ENCODE results near the gene TEX14.

The TEX14 gene

DNA sequence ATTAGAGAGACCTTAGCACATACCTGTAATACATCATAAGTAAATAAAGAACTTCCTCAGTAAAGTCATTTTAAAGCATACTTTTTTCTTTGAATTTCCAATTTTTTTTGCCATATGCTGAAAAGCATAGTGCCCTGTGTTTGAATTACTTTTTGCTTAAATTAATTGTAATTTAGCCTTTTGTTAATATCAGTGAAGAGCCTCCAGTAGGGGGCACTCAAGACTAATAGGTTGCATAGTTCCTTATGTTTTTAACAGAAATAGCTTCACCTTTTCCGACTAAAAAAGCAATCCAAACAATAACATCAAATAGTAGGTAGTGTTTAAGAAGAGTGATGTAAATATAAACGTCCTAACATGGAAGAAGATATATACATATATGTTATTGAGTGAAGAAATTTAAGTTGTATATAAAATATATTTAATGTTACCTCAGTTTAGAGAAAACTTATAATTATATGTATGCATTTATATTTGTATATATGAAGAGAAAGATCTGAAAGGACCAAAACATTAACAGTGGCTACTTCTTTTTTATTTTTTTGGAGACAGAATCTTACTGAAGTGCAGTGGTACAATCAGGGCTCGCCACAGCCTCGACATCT is 19.2 kb upstream of the TEX14 start:
- Histone ChIP-seq H3K18ac (ENCODE audit: low read length) (no peak overlapping the region), H2BK5ac (ENCODE audit: low read length) (no peak overlapping the region), H3K4me1 (ENCODE audit: control insufficient read depth in 2 of 2, insufficient read depth in 1 of 2, low read depth in 1 of 2, low read length in 2 of 2) (no peaks in the 10 kb centered on the region), H2BK12ac (ENCODE audit: low read length) (no peak overlapping the region), H3K23ac (ENCODE audit: low read depth, low read length, poor library complexity) (no peak overlapping the region), H3K4me3 (ENCODE audit: low read length in 2 of 2) (no peak overlapping the region), H3K27me3 (ENCODE audit: control insufficient read depth in 3 of 3, insufficient read depth in 3 of 3, low read depth in 1 of 3, low read length in 3 of 3) (no peaks in the 10 kb centered on the region), H4K91ac (ENCODE audit: low read depth, low read length, poor library complexity) (no peak overlapping the region), H2BK15ac (ENCODE audit: low read length) (no peak overlapping the region), H3K27ac (replicated peaks; ENCODE audit: low read length) (no peak overlapping the region), H3K9me3 (replicated peaks in 1 of 2; ENCODE audit: control insufficient read depth in 2 of 2, insufficient read depth in 1 of 2, low read depth in 1 of 2, low read length in 2 of 2) (no peaks in the 10 kb centered on the region), H3K9ac (ENCODE audit: low read depth, low read length, poor library complexity) (no peak overlapping the region), H2AFZ (ENCODE audit: low read length) (no peak overlapping the region), H3K36me3 (replicated peaks in 1 of 2; ENCODE audit: control insufficient read depth in 2 of 2, insufficient read depth in 2 of 2, low read length in 2 of 2) (peaks cover 0 to 61% of the 10 kb centered on the region in 2 donors), H3K79me1 (ENCODE audit: low read depth, low read length) (no peaks in the 10 kb centered on the region), H3K4ac (ENCODE audit: low read length) (no peak overlapping the region), H3K4me2 (ENCODE audit: insufficient read depth, low read length, poor library complexity, severe bottlenecking) (no peak overlapping the region), H4K8ac (ENCODE audit: low read depth, low read length) (no peak overlapping the region), H2BK120ac (ENCODE audit: low read depth, low read length) (no peak overlapping the region), H2AK5ac (ENCODE audit: low read depth, low read length) (no peak overlapping the region), H3K14ac (ENCODE audit: low read length) (no peak overlapping the region)
- peak; percentile 46 for DNase-seq (ENCODE audit: low spot score)
- no CpG with 5 or more reads among the region's 4 CpGs for WGBS, 2 donors (ENCODE audit: extremely low coverage in 2 of 2, insufficient read length in 2 of 2, insufficient replicate concordance in 1 of 2)

DNA sequence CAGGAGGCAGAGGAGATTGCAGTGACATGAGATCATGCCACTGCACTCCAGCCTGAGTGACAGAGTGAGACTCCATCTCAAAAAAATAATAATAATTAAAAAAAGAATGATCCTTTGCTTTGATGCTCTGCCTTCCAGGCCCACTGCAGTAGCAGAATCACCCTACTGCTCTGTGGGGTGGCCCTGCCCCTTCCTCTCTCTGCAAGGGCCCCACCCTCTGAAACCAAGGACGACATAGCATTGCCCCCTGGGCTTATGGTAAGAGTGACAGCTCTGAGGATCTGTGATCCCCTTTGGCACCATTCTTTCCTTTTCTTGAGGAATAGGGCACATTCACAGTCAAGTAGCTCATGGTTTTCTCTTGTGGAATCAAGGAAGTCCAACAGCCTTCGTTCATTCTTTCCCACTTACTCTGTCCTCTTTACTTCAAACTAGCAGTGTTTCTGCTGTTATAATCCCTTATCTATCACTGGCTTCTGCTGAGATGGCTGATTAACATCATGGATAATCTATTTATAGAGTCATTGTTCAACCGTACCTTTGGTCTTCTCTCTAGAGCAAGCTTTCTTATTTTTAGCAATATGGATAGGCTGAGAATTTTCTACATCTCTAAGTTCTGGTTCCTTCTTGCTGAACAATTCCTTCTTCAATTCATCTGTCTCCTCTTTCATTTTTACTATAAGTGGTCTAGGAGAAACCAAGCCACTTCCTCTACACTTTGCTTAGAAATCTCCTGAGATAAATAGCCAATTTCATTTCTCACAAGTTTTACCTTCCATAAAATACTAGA is 14.7 kb upstream of the TEX14 start:
- H3K4me1 ChIP-seq (ENCODE audit: control insufficient read depth in 2 of 2, insufficient read depth in 1 of 2, low read depth in 1 of 2, low read length in 2 of 2), result no peaks in the 10 kb centered on the region

DNA sequence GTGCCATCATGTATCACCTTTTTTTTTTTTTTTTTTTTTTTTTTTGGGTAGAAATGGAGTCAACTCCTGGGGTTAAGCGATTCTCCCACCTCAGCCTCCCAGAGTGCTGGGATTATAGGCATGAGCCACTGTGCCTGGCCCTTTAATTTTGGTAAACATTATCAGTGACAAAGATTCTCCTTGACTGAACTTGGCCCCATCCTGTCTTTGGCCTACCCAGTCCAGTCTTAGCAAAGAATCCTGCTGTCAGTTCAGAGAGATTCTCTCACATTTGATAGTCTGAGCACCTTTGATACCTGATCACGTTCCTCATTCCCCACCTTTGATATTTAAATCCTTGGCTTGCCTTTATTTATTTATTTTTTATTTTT is 12.1 kb upstream of the TEX14 start:
- WGBS, 2 donors (ENCODE audit: extremely low coverage in 2 of 2, insufficient read length in 2 of 2, insufficient replicate concordance in 1 of 2), result no CpG with 5 or more reads among the region's 2 CpGs
- Histone ChIP-seq H4K91ac (ENCODE audit: low read depth, low read length, poor library complexity) (no peak overlapping the region), H3K36me3 (replicated peaks in 1 of 2; ENCODE audit: control insufficient read depth in 2 of 2, insufficient read depth in 2 of 2, low read length in 2 of 2) (peaks cover 3 to 71% of the 10 kb centered on the region in 2 donors), H2BK5ac (ENCODE audit: low read length) (no peak overlapping the region), H2AK5ac (ENCODE audit: low read depth, low read length) (no peak overlapping the region), H3K4me1 (ENCODE audit: control insufficient read depth in 2 of 2, insufficient read depth in 1 of 2, low read depth in 1 of 2, low read length in 2 of 2) (no peaks in the 10 kb centered on the region), H2BK12ac (ENCODE audit: low read length) (no peak overlapping the region), H3K9me3 (replicated peaks in 1 of 2; ENCODE audit: control insufficient read depth in 2 of 2, insufficient read depth in 1 of 2, low read depth in 1 of 2, low read length in 2 of 2) (no peaks in the 10 kb centered on the region), H3K27ac (replicated peaks; ENCODE audit: low read length) (no peak overlapping the region), H3K4me2 (ENCODE audit: insufficient read depth, low read length, poor library complexity, severe bottlenecking) (no peak overlapping the region), H2BK15ac (ENCODE audit: low read length) (no peak overlapping the region), H3K27me3 (ENCODE audit: control insufficient read depth in 3 of 3, insufficient read depth in 3 of 3, low read depth in 1 of 3, low read length in 3 of 3) (no peaks in the 10 kb centered on the region), H3K14ac (ENCODE audit: low read length) (no peak overlapping the region), H3K9ac (ENCODE audit: low read depth, low read length, poor library complexity) (no peak overlapping the region), H4K8ac (ENCODE audit: low read depth, low read length) (no peak overlapping the region), H3K4me3 (ENCODE audit: low read length in 2 of 2) (no peak overlapping the region), H3K18ac (ENCODE audit: low read length) (no peak overlapping the region), H3K79me1 (ENCODE audit: low read depth, low read length) (no peaks in the 10 kb centered on the region), H2BK120ac (ENCODE audit: low read depth, low read length) (no peak overlapping the region), H3K4ac (ENCODE audit: low read length) (no peak overlapping the region), H3K23ac (ENCODE audit: low read depth, low read length, poor library complexity) (no peak overlapping the region), H2AFZ (ENCODE audit: low read length) (no peak overlapping the region)
- DNase-seq (ENCODE audit: low spot score), result no peak

More for the DNA sequence above, 14.7 kb upstream of the TEX14 start:
- WGBS, 2 donors (ENCODE audit: extremely low coverage in 2 of 2, insufficient read length in 2 of 2, insufficient replicate concordance in 1 of 2), result no CpG with 5 or more reads among the region's 3 CpGs
- H3K4me3 ChIP-seq (ENCODE audit: low read length in 2 of 2), result no peak overlapping the region
- H2BK5ac ChIP-seq (ENCODE audit: low read length), result no peak overlapping the region
- DNase-seq (ENCODE audit: low spot score), result no peak
- H3K27me3 ChIP-seq (ENCODE audit: control insufficient read depth in 3 of 3, insufficient read depth in 3 of 3, low read depth in 1 of 3, low read length in 3 of 3), result no peaks in the 10 kb centered on the region
- H4K91ac ChIP-seq (ENCODE audit: low read depth, low read length, poor library complexity), result no peak overlapping the region
- no peaks in the 10 kb centered on the region for H3K79me1 ChIP-seq (ENCODE audit: low read depth, low read length)
- H3K9ac ChIP-seq (ENCODE audit: low read depth, low read length, poor library complexity), result no peak overlapping the region
- no peak overlapping the region for H2AK5ac ChIP-seq (ENCODE audit: low read depth, low read length)
- no peak overlapping the region for H3K4ac ChIP-seq (ENCODE audit: low read length)
- H3K14ac ChIP-seq (ENCODE audit: low read length), result no peak overlapping the region
- peaks cover 0 to 71% of the 10 kb centered on the region in 2 donors for H3K36me3 ChIP-seq (replicated peaks in 1 of 2; ENCODE audit: control insufficient read depth in 2 of 2, insufficient read depth in 2 of 2, low read length in 2 of 2)
- H2BK12ac ChIP-seq (ENCODE audit: low read length), result no peak overlapping the region
- H3K4me2 ChIP-seq (ENCODE audit: insufficient read depth, low read length, poor library complexity, severe bottlenecking), result no peak overlapping the region
- H2AFZ ChIP-seq (ENCODE audit: low read length), result no peak overlapping the region
- H3K23ac ChIP-seq (ENCODE audit: low read depth, low read length, poor library complexity), result no peak overlapping the region
- no peak overlapping the region for H3K27ac ChIP-seq (replicated peaks; ENCODE audit: low read length)
- H3K18ac ChIP-seq (ENCODE audit: low read length), result no peak overlapping the region
- no peak overlapping the region for H2BK120ac ChIP-seq (ENCODE audit: low read depth, low read length)
- no peak overlapping the region for H2BK15ac ChIP-seq (ENCODE audit: low read length)
- no peak overlapping the region for H4K8ac ChIP-seq (ENCODE audit: low read depth, low read length)
- H3K9me3 ChIP-seq (replicated peaks in 1 of 2; ENCODE audit: control insufficient read depth in 2 of 2, insufficient read depth in 1 of 2, low read depth in 1 of 2, low read length in 2 of 2), result no peaks in the 10 kb centered on the region

DNA sequence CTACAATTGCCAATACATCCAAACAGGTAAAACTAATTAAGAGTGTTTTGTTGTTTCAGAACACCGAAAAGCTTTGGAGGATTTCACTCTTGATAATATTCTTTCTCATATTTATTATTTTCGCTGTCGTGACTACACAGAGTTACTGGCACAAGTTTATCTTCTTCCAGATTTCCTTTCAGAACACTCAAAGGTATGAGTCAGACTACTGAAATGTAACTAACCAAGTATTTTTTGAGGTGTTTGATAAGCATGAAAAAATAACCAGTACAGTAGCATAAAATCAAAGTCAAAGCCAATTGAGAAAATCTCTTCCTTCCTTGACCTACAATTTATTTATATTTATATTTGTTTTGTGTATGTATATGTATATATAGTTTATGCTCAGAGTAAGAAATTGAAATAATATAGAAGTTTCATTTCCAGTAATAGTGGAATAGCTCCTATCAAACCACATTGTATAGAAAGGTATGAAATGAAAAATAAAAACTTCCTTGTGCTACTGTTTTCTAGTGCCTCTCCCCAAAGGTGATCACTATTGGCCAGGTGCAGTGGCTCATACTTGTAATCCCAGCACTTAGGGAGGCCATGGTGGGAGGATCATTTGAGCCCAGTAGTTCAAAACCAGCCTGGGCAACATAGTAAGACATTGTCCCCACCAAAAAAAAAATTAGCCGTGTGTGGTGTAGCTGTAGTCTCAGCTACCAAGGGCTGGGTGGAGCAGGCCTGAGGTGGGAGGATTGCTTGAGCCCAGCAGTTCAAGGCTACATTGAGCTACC is 11.5 kb upstream of the TEX14 start:
- Histone ChIP-seq H3K9me3 (replicated peaks in 1 of 2; ENCODE audit: control insufficient read depth in 2 of 2, insufficient read depth in 1 of 2, low read depth in 1 of 2, low read length in 2 of 2) (no peaks in the 10 kb centered on the region), H3K18ac (ENCODE audit: low read length) (no peak overlapping the region), H3K27ac (replicated peaks; ENCODE audit: low read length) (no peak overlapping the region), H2BK5ac (ENCODE audit: low read length) (no peak overlapping the region), H2BK12ac (ENCODE audit: low read length) (no peak overlapping the region), H2BK120ac (ENCODE audit: low read depth, low read length) (no peak overlapping the region), H3K9ac (ENCODE audit: low read depth, low read length, poor library complexity) (no peak overlapping the region), H3K4me1 (ENCODE audit: control insufficient read depth in 2 of 2, insufficient read depth in 1 of 2, low read depth in 1 of 2, low read length in 2 of 2) (no peaks in the 10 kb centered on the region), H3K79me1 (ENCODE audit: low read depth, low read length) (no peaks in the 10 kb centered on the region), H4K8ac (ENCODE audit: low read depth, low read length) (no peak overlapping the region), H3K4ac (ENCODE audit: low read length) (no peak overlapping the region), H4K91ac (ENCODE audit: low read depth, low read length, poor library complexity) (no peak overlapping the region), H2AK5ac (ENCODE audit: low read depth, low read length) (no peak overlapping the region), H3K23ac (ENCODE audit: low read depth, low read length, poor library complexity) (no peak overlapping the region), H2AFZ (ENCODE audit: low read length) (no peak overlapping the region), H3K36me3 (replicated peaks in 1 of 2; ENCODE audit: control insufficient read depth in 2 of 2, insufficient read depth in 2 of 2, low read length in 2 of 2) (peaks cover 3 to 71% of the 10 kb centered on the region in 2 donors), H3K4me3 (ENCODE audit: low read length in 2 of 2) (no peak overlapping the region), H3K14ac (ENCODE audit: low read length) (no peak overlapping the region), H2BK15ac (ENCODE audit: low read length) (no peak overlapping the region), H3K4me2 (ENCODE audit: insufficient read depth, low read length, poor library complexity, severe bottlenecking) (no peak overlapping the region), H3K27me3 (ENCODE audit: control insufficient read depth in 3 of 3, insufficient read depth in 3 of 3, low read depth in 1 of 3, low read length in 3 of 3) (no peaks in the 10 kb centered on the region)
- WGBS, 2 donors (ENCODE audit: extremely low coverage in 2 of 2, insufficient read length in 2 of 2, insufficient replicate concordance in 1 of 2), result no CpG with 5 or more reads among the region's 4 CpGs
- no peak for DNase-seq (ENCODE audit: low spot score)

Measured in neuronal stem cell (in vitro differentiated cells).